Diencephalon (tissue), 1 donor: ENCODE data around the gene SHMT2. TPM values are rescaled to one million over a fixed set of nuclear protein-coding genes. Genes with fewer than 3 reads are reported as not detected.

Experiments used
- small RNA-seq: library from RNA; depleted of rRNA; stranded (forward); fragments of <200 nt; gene quantifications from one replicate; pipeline ENCODE3, GENCODE V24; 2014
- total RNA-seq: library from RNA; depleted of rRNA; stranded (reverse); fragments of >200 nt; gene quantifications from one replicate; pipeline ENCODE4 v1.2.3, GENCODE V29; 2014

The SHMT2 gene
- total RNA-seq, result 25.1 TPM

DNA sequence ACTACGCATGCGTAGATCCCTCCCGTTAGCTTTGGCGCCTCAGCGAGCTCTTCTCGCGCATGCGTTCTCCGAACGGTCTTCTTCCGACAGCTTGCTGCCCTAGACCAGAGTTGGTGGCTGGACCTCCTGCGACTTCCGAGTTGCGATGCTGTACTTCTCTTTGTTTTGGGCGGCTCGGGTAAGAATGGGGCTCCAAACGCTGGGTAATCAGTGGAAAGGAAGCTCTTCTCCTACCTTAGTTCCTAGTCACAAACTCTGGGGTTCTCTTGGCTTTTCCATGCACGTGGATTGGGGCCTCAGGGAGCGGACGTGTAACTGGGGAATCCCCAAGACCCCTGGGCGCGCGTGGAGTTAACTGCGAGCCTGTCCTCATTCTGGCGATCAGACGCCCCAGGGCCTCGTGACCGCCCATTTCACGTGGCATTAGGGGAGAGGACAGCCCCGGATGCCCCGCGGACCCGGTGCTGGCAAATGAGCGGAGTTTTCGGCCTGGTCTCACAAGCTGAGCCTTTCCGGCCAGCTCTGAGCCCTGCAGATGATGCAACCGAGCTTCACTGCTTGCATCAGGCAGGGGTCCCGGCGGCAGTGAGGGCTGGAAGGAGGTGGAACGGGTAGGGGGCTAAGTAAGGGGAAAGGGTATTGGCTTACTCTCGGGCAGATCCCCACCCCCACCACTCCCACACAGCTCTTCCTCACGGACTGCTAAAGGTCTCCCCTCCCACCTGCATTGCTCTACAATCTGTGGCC lies at the start of gene SHMT2:
SHMT2 (plus strand) TSS at position 78 of the 747 bp plus-strand sequence; CDS start at position 146, 68 bp downstream.

DNA sequence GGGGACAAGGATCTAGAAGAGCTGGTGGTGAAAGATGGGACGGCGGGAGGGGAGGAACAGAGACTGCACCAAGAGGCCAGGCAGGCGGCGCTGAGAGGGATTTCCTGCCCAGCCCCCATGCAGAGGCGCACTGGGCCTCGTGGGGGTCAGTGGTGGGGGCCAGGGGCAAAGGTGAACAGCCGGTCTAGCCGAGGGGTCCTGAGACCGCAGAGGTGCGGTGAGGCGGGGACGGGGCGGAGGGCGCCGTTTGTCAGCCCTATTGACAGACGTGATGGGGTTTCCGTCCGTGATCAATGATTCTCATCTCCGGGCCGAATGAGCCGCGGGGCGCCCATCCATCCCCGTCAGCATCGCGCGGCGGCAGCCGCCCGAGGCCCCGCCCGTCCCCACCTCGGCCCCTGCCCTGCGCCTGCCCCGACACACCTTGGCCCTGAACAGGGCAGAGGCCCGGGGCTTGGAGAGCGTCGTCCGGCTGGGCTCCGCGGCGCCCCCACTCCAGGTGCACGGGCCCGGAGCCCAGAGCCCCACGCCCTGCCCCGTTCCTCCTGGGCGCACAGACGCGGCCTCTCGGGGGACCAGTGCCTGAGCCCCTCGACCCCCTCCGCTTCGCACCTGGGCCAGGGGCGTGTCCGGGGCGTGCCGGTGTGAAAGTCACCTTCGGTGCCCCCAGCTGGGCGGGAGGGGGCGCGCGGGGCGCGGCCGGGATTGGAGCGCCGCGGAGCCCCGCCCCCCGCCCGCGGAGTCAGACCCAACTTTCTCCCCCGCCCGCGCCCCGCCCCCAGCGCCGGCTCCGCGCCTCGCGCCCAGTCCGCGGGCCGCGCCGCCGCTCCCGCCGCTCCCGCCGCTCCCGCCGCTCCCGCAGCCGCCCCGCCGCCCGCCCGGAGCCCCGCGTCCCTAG lies 13.2 kb upstream of the SHMT2 start, which contains the start of gene NXPH4:
NXPH4 (plus strand) TSS at position 781 of the 898 bp plus-strand sequence. CDS start 176 bp downstream, outside the sequence.

DNA sequence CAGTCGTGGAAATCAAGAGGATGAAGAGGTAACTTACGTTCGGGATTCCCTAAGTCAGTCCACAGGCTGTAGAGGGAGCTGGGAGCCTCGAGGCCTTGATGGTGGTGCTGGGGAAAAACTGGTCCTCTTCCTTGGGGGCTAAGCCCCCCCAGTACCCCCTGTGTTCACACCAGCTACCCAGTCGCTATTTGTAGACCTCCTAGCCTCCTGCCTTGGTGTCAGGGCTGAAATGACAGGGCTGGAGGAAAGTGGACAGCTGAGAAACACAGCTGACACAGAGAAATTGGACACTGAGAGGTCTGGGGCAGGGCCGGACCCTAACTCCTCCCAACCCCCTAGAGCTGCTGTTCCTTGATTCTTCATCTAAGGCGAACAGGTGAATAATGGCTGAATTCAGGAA lies 21.4 kb downstream of the SHMT2 start, which contains the start of gene STAC3:
STAC3 (minus strand) TSS at position 232 of the 400 bp plus-strand sequence. CDS start 1,551 bp downstream, outside the sequence.

Small RNAs within 50 kb of the gene (small RNA-seq; reads per million reads assigned to genes)
- not detected for gene MIR1228

Other genes starting within 250 kb of the SHMT2 start
- gene ZBTB39, start 223.2 kb upstream of the SHMT2 start, total RNA-seq, result 10.1 TPM
- 5.1 TPM for gene TAC3, start 213.2 kb upstream of the SHMT2 start, total RNA-seq
- gene MYO1A, start 179.6 kb upstream of the SHMT2 start, total RNA-seq, result not detected
- 7.6 TPM for gene NEMP1, start 150.9 kb upstream of the SHMT2 start, total RNA-seq
- 16.6 TPM for gene NAB2, start 140.6 kb upstream of the SHMT2 start, total RNA-seq
- 8.1 TPM for gene STAT6, start 118.3 kb upstream of the SHMT2 start, total RNA-seq
- 114 TPM for gene LRP1, start 101.2 kb upstream of the SHMT2 start, total RNA-seq
- gene LRP1-AS, start 82.1 kb upstream of the SHMT2 start, total RNA-seq, result not detected
- 4.4 TPM for gene NXPH4, start 12.9 kb upstream of the SHMT2 start, total RNA-seq
- 1.4 TPM for gene STAC3, start 21.5 kb downstream of the SHMT2 start, total RNA-seq
- 38.5 TPM for gene R3HDM2, start 201.3 kb downstream of the SHMT2 start, total RNA-seq
- gene INHBC, start 205.1 kb downstream of the SHMT2 start, total RNA-seq, result not detected
- not detected for gene INHBE, start 225.6 kb downstream of the SHMT2 start, total RNA-seq
- gene GLI1, start 230.1 kb downstream of the SHMT2 start, total RNA-seq, result 1.6 TPM